A673 (cell line): Measurements from ENCODE around the gene KIF26A.

Experiments
- EZH2 ChIP-seq: fragments of 200-600 bp; sonication (generic); IDR thresholded peaks from 2 replicates; pipeline ENCODE4 v1.6.1; 2017; ENCODE audit warnings: borderline replicate concordance, low read depth, mild to moderate bottlenecking, mixed read lengths, antibody characterized with exemption, low read length; ENCODE audit not compliant: poor library complexity, severe bottlenecking
- TF ChIP-seq, protein P1 (sequence below): fragments of 300-800, 200-600 bp; sonication (generic); conservative IDR thresholded peaks from 2 replicates; pipeline ENCODE4 v1.5.1; 2017; ENCODE audit warnings: low read depth, mild to moderate bottlenecking, antibody characterized with exemption, low read length, moderate library complexity, mixed read lengths

DNA sequence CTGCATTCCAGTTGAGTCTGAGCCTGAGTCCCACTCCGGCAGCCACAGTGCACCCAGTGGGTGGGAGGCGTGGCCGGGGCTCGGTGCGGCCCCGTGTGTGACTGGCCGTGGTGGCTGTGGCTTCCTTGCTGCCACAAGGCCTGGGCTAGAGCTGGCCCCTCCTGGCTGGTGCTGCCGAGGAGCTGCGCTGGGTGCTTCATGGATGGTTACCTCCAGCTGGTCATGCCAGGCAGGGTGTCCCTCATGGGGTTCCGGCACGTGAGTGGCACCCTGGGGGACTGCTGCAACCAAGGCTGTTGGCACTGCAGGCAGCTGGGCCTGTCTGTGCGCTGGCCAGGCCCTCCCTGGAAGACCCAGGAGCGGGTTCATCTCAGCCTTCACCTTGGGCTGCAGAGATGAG, 62.7 kb downstream of the KIF26A start:
- TF ChIP-seq EZH2: no peak
- TF ChIP-seq, protein P1, sequence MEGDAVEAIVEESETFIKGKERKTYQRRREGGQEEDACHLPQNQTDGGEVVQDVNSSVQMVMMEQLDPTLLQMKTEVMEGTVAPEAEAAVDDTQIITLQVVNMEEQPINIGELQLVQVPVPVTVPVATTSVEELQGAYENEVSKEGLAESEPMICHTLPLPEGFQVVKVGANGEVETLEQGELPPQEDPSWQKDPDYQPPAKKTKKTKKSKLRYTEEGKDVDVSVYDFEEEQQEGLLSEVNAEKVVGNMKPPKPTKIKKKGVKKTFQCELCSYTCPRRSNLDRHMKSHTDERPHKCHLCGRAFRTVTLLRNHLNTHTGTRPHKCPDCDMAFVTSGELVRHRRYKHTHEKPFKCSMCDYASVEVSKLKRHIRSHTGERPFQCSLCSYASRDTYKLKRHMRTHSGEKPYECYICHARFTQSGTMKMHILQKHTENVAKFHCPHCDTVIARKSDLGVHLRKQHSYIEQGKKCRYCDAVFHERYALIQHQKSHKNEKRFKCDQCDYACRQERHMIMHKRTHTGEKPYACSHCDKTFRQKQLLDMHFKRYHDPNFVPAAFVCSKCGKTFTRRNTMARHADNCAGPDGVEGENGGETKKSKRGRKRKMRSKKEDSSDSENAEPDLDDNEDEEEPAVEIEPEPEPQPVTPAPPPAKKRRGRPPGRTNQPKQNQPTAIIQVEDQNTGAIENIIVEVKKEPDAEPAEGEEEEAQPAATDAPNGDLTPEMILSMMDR: no peak
